ENCODE data around the gene ASB13. TPM values are rescaled to one million over a fixed set of nuclear protein-coding genes. Genes with fewer than 3 reads are reported as not detected.

ASB13 gene
- total and polyA plus RNA-seq, 10 of the 15 experiments (the other 5 are each of a cell fraction or from before 2014, with no cell fraction given) = 0.02 to 0.59 (median 0.10) TPM; not detected in 2

- BruUV-seq (replicated peaks) = no TSS peak
- Histone ChIP-seq H3K9ac (ENCODE audit: control insufficient read depth, insufficient read depth, low read length) (no peak overlapping the region), H3K27ac (ENCODE audit: control insufficient read depth, insufficient read depth) (no peak overlapping the region), H4K20me1 (ENCODE audit: control insufficient read depth, insufficient read depth) (no peaks in the 10 kb centered on the region), H3K4me2 (ENCODE audit: control insufficient read depth, insufficient read depth) (no peak overlapping the region), H3K4me3 (no peak overlapping the region), H3K9me3 (replicated peaks; ENCODE audit: control insufficient read depth, insufficient read depth, low read length) (no peaks in the 10 kb centered on the region), H3K36me3 (ENCODE audit: control insufficient read depth in 2 of 2, insufficient read depth in 2 of 2, low read length in 1 of 2) (no peaks in the 10 kb centered on the region), H3K79me2 (ENCODE audit: control insufficient read depth, insufficient read depth, low read length) (no peaks in the 10 kb centered on the region), H3K27me3 (replicated peaks in 1 of 2; ENCODE audit: control insufficient read depth in 2 of 2, insufficient read depth in 2 of 2, low read length in 1 of 2) (peaks cover 3 to 5% of the 10 kb centered on the region in 2 experiments; a peak in 3 of 4 replicates), H3K4me1 (ENCODE audit: control insufficient read depth, insufficient read depth, low read length) (peaks cover 8% of the 10 kb centered on the region), H2AFZ (ENCODE audit: control insufficient read depth, low read depth, low read length) (no peak overlapping the region)
- ChIA-PET SMC1A (ENCODE audit: uncharacterized antibody, unreplicated experiment) (interaction anchor here (0.6 to 1.3 kb wide), 3 partner anchors 9 to 199 kb away, joined by 3 to 5 read pairs (median 4); no protein-coding TSS in a partner anchor), RAD21 (ENCODE audit: unreplicated experiment) (no interaction called here), CTCF (interaction anchor here (2.9 to 21.3 kb wide), 2 partner anchors 9 to 192 kb away, joined by 15 to 535 read pairs; no protein-coding TSS in a partner anchor), POLR2A (no interaction called here)
- 72% methylated on average over 10 of the region's 10 CpGs for WGBS (ENCODE audit: insufficient coverage, insufficient replicate concordance, low lambda C conversion rate, missing lambda C conversion rate)
- DNase-seq (ENCODE audit: low read depth, low spot score) (no peak), ATAC-seq (no peak), FAIRE-seq (no peak)
- intact Hi-C loops (cut with micrococcal nuclease; ENCODE audit: unreplicated experiment) = loop anchor here (2.0 kb wide), 1 partner anchor 241 kb away; no protein-coding TSS in a partner anchor
- in situ Hi-C loops (cut with MboI) = no loop called here
- TF ChIP-seq CHD1 (IDR thresholded peaks at IDR 0.05; ENCODE audit: low read depth, low read length) = no peak
- TF ChIP-seq PML (IDR thresholded peaks at IDR 0.05; ENCODE audit: low read length) = no peak
- TF ChIP-seq TCF3 (IDR thresholded peaks at IDR 0.05; ENCODE audit: borderline replicate concordance, insufficient read depth, low read depth, low read length) = no peak
- no peak for TF ChIP-seq E2F8 (IDR thresholded peaks at IDR 0.05; ENCODE audit: low read depth, partially characterized antibody)
- TF ChIP-seq, protein P1, sequence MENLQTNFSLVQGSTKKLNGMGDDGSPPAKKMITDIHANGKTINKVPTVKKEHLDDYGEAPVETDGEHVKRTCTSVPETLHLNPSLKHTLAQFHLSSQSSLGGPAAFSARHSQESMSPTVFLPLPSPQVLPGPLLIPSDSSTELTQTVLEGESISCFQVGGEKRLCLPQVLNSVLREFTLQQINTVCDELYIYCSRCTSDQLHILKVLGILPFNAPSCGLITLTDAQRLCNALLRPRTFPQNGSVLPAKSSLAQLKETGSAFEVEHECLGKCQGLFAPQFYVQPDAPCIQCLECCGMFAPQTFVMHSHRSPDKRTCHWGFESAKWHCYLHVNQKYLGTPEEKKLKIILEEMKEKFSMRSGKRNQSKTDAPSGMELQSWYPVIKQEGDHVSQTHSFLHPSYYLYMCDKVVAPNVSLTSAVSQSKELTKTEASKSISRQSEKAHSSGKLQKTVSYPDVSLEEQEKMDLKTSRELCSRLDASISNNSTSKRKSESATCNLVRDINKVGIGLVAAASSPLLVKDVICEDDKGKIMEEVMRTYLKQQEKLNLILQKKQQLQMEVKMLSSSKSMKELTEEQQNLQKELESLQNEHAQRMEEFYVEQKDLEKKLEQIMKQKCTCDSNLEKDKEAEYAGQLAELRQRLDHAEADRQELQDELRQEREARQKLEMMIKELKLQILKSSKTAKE (IDR thresholded peaks at IDR 0.05; ENCODE audit: low read depth, poor library complexity, severe bottlenecking) = no peak
- TF ChIP-seq SPI1 (IDR thresholded peaks at IDR 0.05; ENCODE audit: borderline replicate concordance, insufficient read depth, low read depth, low read length) = no peak
- TF ChIP-seq MLLT1 (IDR thresholded peaks at IDR 0.05) = no peak
- TF ChIP-seq USF2 (IDR thresholded peaks at IDR 0.05; ENCODE audit: borderline replicate concordance, low read depth, low read length) = no peak
- TF ChIP-seq SUZ12 (IDR thresholded peaks at IDR 0.05; ENCODE audit: unreplicated experiment) = no peak
- TF ChIP-seq FOXM1 (IDR thresholded peaks at IDR 0.05; ENCODE audit: low read depth, low read length) = no peak
- TF ChIP-seq, protein P2, sequence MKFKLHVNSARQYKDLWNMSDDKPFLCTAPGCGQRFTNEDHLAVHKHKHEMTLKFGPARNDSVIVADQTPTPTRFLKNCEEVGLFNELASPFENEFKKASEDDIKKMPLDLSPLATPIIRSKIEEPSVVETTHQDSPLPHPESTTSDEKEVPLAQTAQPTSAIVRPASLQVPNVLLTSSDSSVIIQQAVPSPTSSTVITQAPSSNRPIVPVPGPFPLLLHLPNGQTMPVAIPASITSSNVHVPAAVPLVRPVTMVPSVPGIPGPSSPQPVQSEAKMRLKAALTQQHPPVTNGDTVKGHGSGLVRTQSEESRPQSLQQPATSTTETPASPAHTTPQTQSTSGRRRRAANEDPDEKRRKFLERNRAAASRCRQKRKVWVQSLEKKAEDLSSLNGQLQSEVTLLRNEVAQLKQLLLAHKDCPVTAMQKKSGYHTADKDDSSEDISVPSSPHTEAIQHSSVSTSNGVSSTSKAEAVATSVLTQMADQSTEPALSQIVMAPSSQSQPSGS (IDR thresholded peaks at IDR 0.05; ENCODE audit: low read length) = no peak
- TF ChIP-seq RUNX3 (IDR thresholded peaks at IDR 0.05; ENCODE audit: low read length) = no peak
- TF ChIP-seq SMC3 (IDR thresholded peaks at IDR 0.05; ENCODE audit: borderline replicate concordance, low read length) = no peak
- TF ChIP-seq RELA (IDR thresholded peaks at IDR 0.05; ENCODE audit: borderline replicate concordance, partially characterized antibody) = no peak
Measured at GRCh38 chr10:5631936-5632335, 34.5 kb downstream of the ASB13 start.
